PC-9 (cell line): ENCODE measurements around the gene LRRC7.

ENCODE experiments used
- EZH2 ChIP-seq: fragments of 200-600 bp; sonication (generic); IDR thresholded peaks from 2 replicates; pipeline ENCODE4 v1.8.0; 2017; ENCODE audit warnings: antibody characterized with exemption, low read depth
- TF ChIP-seq, protein P1 (sequence below): fragments of 200-600 bp; sonication (generic); conservative IDR thresholded peaks from 2 replicates; pipeline ENCODE4 v1.6.1; 2017; ENCODE audit warnings: mixed run types, antibody characterized with exemption, mild to moderate bottlenecking, moderate library complexity

- TF ChIP-seq, protein P1, sequence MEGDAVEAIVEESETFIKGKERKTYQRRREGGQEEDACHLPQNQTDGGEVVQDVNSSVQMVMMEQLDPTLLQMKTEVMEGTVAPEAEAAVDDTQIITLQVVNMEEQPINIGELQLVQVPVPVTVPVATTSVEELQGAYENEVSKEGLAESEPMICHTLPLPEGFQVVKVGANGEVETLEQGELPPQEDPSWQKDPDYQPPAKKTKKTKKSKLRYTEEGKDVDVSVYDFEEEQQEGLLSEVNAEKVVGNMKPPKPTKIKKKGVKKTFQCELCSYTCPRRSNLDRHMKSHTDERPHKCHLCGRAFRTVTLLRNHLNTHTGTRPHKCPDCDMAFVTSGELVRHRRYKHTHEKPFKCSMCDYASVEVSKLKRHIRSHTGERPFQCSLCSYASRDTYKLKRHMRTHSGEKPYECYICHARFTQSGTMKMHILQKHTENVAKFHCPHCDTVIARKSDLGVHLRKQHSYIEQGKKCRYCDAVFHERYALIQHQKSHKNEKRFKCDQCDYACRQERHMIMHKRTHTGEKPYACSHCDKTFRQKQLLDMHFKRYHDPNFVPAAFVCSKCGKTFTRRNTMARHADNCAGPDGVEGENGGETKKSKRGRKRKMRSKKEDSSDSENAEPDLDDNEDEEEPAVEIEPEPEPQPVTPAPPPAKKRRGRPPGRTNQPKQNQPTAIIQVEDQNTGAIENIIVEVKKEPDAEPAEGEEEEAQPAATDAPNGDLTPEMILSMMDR: no peak
- TF ChIP-seq EZH2: no peak
Observed at GRCh38 chr1:69613414-69613813, 45.7 kb downstream of the LRRC7 start.
